Stimulated activated CD8-positive, alpha-beta memory T cell treated with anti-CD3 and anti-CD28 coated beads, Interleukin-15, amount 100 ng/mL, for 1 hour (primary cell): ENCODE results near the gene GOLGA8R.
"Not testable (repeated sequence)": the region's sequence is repeated elsewhere in the genome, so short reads cannot be mapped to it uniquely, and the experiment has no call there.

Experiments
- DNase-seq: peaks from one replicate; pipeline ENCODE4 v3.0.0-alpha.2; 2020; ENCODE audit warnings: low read depth

Gene GOLGA8R, protein sequence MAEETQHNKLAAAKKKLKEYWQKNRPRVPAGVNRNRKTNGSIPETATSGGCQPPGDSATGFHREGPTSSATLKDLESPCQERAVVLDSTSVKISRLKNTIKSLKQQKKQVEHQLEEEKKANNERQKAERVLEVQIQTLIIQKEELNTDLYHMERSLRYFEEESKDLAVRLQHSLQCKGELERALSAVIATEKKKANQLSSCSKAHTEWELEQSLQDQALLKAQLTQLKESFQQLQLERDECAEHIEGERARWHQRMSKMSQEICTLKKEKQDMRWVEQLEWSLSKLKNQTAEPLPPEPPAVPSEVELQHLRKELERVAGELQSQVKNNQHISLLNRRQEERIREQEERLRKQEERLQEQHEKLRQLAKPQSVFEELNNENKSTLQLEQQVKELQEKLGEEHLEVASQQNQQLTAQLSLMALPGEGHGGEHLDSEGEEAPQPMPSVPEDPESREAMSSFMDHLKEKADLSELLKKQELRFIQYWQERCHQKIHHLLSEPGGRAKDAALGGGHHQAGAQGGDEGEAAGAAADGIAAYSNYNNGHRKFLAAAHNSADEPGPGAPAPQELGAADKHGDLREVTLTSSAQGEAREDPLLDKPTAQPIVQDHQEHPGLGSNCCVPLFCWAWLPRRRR

GRCh38 chr15:30414160-30414559 lies at the start of gene GOLGA8R:
GOLGA8R (minus strand) TSS chr15:30414260; CDS start chr15:30414162, 98 bp downstream.
- DNase-seq = not testable (repeated sequence)

GRCh38 chr15:30463849-30464248 lies 49.8 kb upstream of the GOLGA8R start:
- DNase-seq = not testable (repeated sequence)

DNA sequence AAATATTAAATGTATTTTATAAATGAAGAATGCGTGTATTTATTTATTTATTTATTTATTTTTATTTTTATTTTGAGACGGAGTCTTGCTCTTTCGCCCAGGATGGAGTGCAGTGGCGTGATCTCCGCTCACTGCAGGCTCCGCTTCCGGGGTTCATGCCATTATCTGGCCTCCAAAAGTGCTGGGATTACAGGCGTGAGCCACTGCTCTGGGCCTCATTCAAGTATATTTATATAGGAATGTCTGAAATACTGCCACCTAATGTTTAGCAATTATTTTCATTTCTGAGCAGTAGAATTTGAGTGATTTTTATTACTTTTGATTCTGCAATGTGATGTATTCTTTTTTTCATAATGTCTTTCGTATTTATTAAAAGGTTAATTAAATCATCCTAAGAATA lies 48.1 kb upstream of the GOLGA8R start:
- DNase-seq = not testable (repeated sequence)

DNA sequence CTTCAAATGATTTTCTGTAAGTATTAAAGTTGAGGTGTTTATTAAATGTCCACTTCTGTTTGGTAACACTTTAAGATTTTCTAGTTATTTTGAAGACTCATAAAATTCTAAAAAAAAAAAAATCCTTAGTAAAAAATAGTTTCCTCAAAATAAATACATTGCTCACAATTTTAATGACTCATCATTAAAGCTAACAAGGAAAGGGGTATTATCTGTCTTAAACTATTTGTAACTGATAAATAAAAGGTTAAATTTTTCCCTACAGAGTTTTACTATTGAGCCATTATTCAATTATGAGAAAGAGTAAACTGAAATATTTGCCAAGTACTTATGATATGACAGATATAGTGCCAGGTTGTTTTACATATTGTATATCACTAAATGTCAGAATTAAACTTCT lies 38.6 kb upstream of the GOLGA8R start:
- DNase-seq = not testable (repeated sequence)

GRCh38 chr15:30438348-30438747 lies 24.3 kb upstream of the GOLGA8R start:
- not testable (repeated sequence) for DNase-seq

- DNase-seq = not testable (repeated sequence)
Observed at GRCh38 chr15:30435878-30436277, 21.8 kb upstream of the GOLGA8R start.

DNA sequence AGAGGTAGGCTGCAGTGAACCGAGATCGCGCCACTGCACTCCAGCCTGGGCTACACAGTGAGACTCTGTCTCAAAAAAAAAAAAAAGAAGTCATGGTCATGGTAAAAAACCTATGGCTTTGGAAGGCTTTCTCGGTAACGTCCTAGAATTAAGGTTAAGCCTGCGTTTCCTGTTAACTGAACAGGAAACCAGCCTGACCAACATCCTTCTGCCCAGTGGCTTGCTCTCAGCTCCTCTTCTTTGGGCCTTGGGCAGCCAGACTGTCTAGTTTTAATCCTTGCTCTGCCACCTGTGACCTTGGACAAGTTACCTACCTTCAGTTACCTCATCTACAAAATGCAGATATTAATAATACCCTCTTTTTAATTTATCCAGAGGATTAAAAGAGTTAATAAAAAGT lies 6.7 kb upstream of the GOLGA8R start:
- DNase-seq = not testable (repeated sequence)

- DNase-seq = not testable (repeated sequence)
Observed at GRCh38 chr15:30407636-30408035, 6.4 kb downstream of the GOLGA8R start.

- DNase-seq = peak; percentile 14
Observed at GRCh38 chr15:30398988-30399387, 15.1 kb downstream of the GOLGA8R start.

DNA sequence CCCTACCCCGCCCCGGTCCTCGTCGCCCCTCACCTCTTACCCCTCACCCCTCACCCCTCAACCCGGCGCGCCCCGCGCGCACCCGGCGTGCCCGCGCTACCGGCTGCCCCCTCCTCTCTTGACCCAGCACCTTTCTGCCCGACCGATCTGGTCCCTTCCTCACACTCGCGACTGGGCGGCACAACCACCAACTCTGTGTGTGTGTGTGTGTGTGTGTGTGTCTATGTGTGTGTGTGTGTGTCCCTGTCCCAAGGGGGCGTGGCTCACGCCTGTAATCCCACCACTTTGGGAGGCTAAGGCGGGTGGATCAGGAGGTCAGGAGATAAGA lies 20.4 kb downstream of the GOLGA8R start:
- DNase-seq = not testable (repeated sequence)

GRCh38 chr15:30392766-30393663 lies 21.0 kb downstream of the GOLGA8R start, which contains the start of gene CHRFAM7A:
CHRFAM7A (minus strand) TSS chr15:30393540; CDS start chr15:30383351, 10,189 bp downstream.
- not testable (repeated sequence) for DNase-seq

DNA sequence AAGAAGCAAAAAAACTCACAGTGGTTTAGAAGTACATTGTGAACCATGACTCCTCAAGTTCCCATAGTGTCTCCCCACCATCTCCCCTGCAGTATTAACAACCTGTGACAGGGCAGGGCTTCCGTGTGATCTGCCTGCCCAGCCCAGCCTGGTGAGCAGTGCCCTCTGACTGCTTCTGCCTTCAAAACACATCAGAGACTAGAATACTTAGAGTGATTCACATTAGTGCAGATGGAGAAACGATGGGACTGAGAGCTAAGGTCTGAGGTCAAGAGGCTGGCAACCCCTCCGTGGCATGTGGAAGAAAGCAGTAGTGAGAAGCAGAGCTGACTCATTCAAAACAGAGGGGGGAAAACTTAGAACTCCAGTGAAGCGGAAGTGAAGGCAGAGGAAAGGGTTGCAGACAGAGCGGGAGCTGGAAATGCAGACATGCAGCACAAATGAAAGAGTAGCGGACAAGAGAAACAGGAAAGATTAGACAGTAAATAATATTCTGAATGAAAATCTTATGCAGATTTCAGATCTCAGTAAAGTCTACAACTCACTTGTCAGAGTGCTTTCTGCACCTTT lies 27.7 kb downstream of the GOLGA8R start:
- not testable (repeated sequence) for DNase-seq

DNA sequence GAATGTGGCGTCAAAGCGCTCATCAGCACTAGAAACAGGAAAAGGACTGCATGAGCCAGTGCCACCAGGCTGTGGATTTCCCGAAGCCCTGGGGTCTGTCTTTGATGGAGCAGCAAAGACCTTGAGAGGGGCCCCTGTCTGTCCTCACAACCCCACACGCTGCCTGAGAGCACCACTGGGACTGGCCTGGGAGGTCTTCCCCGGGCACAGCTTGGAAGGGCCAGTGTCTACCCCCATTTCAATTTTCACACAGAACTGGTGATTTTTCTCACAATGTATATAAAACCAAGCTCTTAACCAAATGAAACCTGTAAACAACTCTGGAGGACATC lies 37.0 kb downstream of the GOLGA8R start:
- DNase-seq = not testable (repeated sequence)

DNA sequence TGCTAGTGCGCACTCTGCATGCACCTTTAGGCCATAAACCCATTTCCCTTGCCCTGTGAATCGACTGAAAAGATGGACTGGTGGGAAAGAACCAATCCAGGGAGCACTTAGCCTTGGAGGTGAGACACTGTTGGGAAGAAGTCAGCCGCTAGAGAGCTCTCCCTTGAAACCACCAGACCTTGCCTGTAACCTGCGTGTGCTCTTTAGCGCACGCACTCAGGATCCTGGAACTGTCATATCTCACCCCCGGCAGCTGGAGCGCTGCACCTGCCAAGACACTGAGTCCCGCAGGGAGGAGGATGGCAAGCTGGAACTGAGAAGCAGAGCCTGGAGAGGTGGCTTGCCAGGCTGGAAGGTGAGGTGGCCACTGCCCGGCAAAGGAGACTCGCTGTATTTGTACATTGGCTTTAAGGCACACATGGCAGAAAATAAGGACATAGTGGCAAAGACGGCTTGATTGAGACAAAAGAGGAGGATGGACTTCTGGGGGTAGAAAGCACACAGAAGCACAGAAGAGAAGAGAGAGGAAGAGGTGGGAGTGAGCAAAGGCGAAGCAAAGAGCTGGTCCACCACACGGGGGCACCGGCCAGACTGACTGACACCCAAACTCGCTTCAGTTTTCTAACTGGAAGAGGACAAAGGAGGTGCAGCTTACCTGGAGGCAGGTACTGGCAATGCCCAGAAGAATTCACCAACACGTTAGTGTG lies 37.5 kb downstream of the GOLGA8R start:
- not testable (repeated sequence) for DNase-seq

DNA sequence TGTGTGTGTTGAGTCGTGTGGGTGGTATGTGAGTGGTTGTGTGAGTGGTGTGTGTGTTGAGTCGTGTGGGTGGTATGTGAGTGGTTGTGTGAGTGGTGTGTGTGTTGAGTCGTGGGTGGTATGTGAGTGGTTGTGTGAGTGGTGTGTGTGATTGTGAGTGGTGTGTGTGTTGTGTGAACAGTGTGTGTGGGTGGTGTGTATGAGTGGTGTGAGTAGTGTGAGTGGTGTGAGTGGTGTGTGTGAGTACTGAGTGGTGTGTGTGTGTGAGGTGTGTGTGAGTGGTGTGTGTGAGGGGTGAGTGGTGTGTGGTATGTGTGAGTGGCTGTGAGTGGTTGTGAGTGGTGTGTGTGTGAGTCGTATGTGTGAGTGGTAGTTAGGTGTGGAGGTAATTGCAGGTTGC lies 38.2 kb downstream of the GOLGA8R start:
- not testable (repeated sequence) for DNase-seq

DNA sequence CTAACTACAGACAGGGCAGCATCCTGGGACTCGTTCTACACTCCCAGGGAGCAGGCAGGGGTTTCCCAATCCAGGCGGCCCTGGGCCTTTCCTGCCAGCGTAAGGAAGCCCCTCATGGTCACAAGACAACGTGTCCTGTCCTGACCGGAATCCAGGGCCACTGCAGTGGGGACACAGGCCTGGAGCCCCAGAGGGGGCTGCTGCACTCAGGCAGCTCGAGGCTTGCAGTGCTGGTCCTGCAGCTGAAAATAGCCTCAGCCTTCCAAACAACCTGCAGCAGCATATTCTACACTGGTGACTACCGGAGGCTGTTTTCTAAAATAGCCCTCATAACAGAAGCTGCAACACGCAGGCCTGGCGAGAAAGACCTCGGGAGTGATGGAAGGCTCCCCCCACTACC lies 39.2 kb downstream of the GOLGA8R start:
- DNase-seq = not testable (repeated sequence)

- not testable (repeated sequence) for DNase-seq
Observed at GRCh38 chr15:30368271-30368670, 45.8 kb downstream of the GOLGA8R start.

GRCh38 chr15:30367246-30367645 lies 46.8 kb downstream of the GOLGA8R start:
- not testable (repeated sequence) for DNase-seq

- not testable (repeated sequence) for DNase-seq
Observed at GRCh38 chr15:30361404-30361803, 52.7 kb downstream of the GOLGA8R start.

DNA sequence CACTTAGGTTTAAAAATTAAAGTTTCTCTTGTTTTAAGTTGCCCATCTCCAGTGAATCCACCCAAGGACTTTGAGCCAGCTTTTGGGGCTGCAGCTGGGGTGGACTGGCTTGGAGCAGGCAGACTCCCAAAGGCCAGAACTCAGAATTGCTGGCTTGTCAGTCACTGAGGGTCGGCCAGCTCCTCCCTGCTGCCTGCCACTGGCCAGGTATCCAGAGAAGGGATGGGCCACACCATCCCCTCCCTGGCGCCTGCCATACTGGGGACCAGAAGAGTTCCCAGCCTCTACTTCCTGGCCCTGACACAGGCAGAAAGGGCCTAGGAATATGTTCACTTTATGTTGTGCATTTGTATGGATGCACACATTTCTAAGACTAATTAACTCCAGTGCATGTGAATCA lies 53.1 kb downstream of the GOLGA8R start:
- not testable (repeated sequence) for DNase-seq

DNA sequence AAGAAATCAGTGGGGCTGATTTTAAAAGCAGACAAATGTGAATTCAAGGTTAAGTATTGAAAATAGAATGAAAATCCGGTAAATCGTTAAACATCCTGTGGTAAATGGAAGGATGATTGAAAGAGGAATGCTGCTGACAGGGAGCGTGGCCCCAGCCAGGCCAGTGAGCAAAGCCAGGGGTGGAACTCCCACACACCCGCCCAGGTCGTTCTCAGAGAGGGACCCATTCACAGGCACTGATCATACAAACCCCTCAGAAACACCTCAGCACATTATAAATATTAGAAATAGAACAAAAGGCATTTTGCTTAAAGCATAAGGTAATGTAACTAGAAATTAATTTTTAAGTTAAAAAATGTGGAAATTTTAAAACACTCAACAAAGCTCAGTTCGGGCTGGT lies 59.0 kb downstream of the GOLGA8R start:
- DNase-seq = not testable (repeated sequence)
